ENCODE results near the gene SPRR5. TPM values are rescaled to one million over a fixed set of nuclear protein-coding genes. Genes with fewer than 3 reads are reported as not detected.

Gene SPRR5
- total RNA-seq, 1 donor from 2014 or later, result not detected

GRCh38 chr1:152946248-152946647 lies 758 bp upstream of the SPRR5 start:
- DNase-seq (ENCODE audit: low spot score), result no peak

GRCh38 chr1:152951711-152952110 lies 4.7 kb downstream of the SPRR5 start:
- DNase-seq (ENCODE audit: low spot score), result no peak

DNA sequence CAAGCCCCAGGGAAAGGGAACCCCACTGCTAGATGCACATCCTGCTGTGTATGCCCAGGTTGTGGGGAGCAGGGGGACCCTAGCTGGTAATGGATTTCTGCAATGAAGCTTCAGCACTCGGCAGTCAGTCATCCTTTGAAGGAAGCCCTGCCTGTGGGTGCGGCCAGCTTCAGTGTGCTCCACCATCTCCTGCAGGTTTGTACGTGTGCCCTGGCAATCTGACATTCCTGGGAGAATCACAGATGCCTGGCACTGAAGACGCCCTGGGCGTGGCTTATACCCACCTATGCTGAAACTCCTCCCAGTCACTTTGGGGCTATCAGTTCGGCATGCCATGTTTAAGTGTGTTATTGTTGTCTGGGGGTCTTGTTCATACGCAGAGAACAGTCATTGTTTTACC lies 6.8 kb downstream of the SPRR5 start:
- no peak for DNase-seq (ENCODE audit: low spot score)

- no peak for DNase-seq (ENCODE audit: low spot score)
Observed at GRCh38 chr1:152954436-152954835, 7.4 kb downstream of the SPRR5 start.

DNA sequence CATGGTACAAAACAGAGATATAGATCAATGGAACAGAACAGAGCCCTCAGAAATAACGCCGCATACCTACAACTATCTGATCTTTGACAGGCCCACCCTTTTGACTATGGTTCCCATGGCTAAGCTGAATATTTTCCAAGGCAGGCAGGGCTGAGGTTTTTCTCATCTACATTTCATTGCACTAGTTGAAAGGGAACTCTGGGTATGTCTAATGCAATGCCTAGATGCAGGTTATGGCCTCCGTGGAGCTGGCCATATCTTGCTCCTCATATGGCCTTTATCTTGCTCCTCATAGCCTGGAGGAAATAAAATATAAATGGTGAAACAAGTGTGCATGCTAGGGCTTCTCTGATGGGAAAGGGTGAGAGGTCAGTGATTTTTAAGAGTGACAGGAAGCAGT lies 10.6 kb downstream of the SPRR5 start:
- DNase-seq (ENCODE audit: low spot score), result no peak

- no peak for DNase-seq (ENCODE audit: low spot score)
Observed at GRCh38 chr1:152959273-152959672, 12.3 kb downstream of the SPRR5 start.

DNA sequence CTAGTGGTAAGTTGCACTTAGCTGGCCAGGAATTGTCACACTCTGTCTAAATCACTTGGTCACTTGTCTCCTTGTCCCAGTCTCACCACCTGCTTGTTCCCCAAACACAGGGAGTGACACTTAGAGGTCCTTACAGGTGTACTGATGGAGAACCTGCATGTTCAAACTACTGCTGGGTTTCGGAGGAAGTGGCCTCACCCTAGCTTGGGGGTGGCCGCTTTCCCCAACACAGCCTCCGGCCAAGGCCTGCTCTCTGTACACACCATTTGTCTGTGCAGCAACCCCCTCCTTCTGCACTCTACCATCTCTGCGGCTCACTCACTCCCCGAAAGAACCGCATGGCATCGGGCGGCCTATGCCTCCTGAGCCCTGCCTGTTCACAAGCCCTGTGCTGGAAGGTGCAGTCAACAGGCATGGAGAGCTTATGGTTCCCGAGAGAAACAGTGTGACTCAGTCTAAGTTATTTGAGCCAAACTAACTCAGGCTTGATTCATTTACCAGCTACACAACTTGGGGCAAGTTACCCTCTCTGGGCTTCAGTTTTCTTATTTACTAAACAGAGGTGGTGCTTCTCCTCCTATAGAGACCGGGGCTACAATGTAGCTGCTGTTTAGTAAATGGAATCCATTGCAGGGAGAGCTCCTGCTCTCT lies 12.9 kb downstream of the SPRR5 start:
- no peak for DNase-seq (ENCODE audit: low spot score)

GRCh38 chr1:152960452-152961044 lies 13.5 kb downstream of the SPRR5 start:
- DNase-seq (ENCODE audit: low spot score), result no peak

DNA sequence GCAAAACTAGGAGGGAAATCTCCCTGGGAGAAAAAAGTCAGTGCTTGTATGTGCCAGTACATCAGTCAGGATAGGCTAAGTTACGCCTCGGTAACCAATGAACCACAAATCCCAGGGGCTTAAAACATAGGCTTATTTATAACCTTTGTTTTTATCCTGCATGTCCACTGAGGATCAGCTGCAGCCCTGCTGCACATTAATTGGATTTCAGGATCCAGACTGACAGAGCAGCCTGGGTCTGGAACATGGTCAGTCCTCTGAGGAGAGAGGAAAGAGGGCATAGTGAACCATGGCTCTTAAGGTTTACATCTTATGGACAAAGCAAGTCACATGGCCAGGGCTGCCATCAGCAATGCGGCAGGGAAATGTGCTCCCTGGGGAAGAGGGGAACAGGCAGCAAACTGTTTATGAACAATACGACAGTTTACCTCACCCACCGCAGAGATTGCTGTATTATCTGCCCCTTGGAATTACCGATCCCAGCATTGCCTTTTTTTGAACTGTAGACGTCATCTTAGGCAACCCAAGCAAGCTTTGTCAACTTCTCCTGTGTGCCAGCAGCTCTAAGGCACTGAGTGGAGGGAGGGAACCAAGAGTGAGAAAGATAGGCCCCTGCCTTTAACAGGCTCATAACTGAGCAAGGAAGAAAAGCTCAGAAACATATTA lies 14.4 kb downstream of the SPRR5 start:
- DNase-seq (ENCODE audit: low spot score), result no peak

- no peak for DNase-seq (ENCODE audit: low spot score)
Observed at GRCh38 chr1:152962876-152963415, 15.9 kb downstream of the SPRR5 start.

DNA sequence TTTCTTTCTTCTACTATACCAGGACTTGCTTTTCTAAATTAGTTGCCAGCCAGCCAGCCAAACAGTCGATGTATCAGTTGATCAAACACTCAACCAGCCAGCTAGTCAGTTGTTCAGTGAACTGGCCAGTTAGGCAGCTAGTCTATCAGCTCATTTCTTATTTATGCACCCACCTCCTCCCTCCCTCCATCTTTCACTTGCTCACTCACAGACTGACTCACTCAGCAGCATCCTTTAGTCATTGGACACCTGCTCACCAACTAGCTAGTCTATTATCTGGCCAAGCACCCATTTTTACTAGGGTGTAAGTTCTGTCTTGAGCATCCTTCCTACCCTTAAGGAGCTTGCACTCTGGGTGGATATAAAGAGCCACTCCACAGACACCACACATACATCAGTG lies 17.5 kb downstream of the SPRR5 start:
- DNase-seq (ENCODE audit: low spot score), result no peak

- DNase-seq (ENCODE audit: low spot score), result no peak
Observed at GRCh38 chr1:152965853-152966252, 18.8 kb downstream of the SPRR5 start.

DNA sequence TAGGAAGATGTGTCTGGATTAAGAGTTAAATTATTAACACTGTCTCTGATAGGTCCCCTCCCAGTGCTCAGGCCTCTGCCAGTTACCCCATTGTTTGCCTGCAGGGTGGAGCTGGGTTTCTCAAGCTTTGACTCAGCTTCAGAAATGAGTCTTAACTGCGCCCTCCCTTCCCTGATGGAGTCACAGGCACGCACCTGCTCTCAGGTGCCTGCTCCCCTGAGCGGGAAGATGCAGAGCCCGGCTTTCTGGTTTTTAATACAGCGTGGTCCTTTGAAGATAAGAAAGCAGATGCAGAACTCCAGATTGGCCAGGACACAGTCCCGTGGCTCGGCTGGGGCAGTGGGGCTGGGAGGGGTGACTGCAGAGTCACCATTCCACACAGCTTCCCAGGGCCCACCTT lies 20.2 kb downstream of the SPRR5 start:
- peak; percentile 40 for DNase-seq (ENCODE audit: low spot score)

DNA sequence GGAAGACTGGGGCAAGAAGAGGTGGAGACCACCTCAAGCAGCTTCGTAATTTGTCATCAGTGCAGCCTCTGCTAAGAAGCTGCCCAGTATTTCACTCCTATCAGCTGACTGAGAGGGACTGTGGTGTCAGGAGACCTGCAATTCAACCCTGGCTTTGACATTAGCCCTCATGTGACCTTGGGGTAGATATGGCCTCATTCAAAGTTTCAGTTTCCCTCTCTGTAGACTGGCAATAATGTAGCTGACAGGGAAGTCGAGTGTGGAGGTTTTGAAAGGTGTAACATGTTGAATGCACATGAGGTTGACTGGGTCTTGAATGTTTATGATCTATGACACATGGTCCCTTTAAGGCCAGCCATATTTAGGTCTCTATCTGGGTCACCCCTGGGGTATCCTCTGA lies 21.2 kb downstream of the SPRR5 start:
- no peak for DNase-seq (ENCODE audit: low spot score)

GRCh38 chr1:152969036-152969435 lies 22.0 kb downstream of the SPRR5 start:
- DNase-seq (ENCODE audit: low spot score), result no peak

- no peak for DNase-seq (ENCODE audit: low spot score)
Observed at GRCh38 chr1:152970495-152970894, 23.5 kb downstream of the SPRR5 start, which contains the start of gene SPRR4. Gene SPRR4, plus strand, starts transcription at chr1:152970648. Its CDS starts 1,243 bp downstream, at chr1:152971891.

- DNase-seq (ENCODE audit: low spot score), result no peak
Observed at GRCh38 chr1:152972196-152972886, 25.3 kb downstream of the SPRR5 start.

DNA sequence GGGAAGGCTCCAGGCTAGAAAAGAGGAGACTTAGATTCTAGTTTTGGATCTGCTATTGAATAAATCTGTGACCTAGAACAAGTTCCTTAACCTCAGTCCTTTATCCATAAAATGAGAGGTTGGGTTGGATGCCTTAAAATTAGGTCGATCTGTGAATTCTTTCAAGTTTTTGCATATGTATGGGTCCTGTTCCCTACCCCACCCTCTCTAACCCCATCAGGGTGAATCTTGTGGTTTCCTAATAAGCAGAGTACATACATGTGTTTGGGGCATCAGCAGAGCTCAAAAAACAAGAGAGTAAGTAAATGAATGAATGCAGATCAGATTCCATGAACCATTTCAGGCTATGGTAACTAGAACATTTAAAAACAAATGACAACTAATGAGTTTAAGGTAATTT lies 29.7 kb downstream of the SPRR5 start:
- DNase-seq (ENCODE audit: low spot score), result no peak

DNA sequence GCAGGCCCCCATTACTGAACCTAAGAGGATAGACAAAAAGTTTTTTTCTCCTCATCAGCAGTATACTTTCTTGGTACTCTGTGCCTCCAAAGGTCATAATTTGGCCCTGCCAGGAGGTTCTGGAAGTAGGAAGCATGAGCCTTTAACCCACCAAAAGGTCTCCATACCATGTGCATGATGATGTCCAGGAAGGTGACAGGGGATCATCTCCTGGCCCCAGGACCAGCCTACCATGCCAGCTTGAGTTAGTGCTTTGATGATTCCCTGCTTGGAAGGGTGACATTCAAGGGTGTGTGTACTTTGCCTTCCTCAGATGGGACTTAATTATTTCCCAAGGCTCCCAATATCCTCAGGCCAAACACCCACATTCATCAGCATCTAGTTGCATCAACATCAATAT lies 30.6 kb downstream of the SPRR5 start:
- no peak for DNase-seq (ENCODE audit: low spot score)

DNA sequence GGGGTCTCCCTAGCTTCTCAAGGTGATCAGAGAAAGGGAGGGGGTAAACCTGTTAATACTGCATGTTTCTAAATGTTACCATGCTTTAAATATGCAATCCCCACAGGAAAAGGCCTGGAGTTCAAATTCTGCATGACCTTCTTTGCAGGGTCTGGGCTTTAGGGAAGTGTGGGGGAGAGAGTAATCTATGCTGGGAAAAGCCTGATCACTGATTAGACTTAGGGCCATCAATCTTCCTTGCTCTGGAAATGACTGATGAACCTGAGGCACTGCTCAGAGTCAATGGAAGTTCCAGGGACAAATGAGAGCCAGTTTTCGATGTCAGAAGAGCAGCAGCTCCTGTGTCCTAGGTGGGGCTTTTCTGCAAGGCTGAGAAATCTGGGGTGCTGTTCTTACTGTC lies 33.7 kb downstream of the SPRR5 start:
- no peak for DNase-seq (ENCODE audit: low spot score)

DNA sequence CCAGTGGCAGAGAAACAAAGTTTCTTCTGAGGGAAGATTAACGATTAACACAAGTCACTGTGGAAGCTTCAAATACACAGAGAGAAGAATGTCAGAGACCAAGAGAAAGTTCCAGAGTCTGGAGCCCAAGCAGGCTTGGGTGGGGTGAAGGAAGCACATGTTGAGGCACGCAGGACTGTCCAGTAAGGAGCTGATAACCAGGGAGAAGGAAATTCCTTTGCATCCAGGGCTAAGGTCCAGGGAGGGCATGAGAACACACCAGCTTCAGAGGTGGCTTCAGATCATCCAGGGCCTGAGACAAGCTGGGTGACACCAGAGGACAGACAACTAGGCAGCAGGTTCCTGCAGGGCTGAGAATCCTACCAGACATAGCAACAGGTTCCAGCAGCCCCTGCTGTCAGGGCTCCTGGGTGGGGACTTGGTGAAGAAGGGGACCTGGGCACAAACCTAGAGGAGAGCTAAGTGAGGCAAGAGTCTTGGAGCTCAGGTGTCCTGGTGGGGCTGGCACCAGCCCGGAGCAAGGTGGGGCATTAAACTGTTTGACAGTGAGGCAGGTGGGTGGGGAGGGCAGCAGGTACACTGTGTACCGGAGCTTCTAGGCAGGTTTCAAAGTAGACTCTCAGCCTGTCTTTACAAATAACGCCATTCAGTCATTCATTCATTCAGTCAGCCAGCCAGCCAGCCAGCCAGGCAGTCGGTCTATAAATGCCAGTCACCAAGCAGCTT lies 34.3 kb downstream of the SPRR5 start:
- DNase-seq (ENCODE audit: low spot score), result no peak

DNA sequence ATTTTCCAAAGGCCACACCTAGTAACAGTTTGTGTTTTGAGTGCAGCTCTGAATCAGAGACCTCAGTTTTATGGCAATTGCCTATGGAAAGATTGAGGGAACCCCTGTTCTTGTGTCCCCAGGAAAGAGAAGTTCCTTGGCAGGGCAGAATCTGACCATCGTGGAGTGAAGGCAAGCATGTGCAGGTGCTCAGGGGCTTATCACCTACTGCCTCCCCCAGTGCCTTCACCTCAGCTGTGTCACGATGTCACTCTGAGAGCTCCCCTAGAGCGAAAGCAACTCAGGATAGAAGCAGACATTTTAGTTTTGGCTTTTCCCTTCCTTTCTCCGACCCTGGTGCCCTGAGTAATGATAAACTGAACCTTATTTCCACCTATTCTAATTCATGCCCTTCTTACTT lies 35.1 kb downstream of the SPRR5 start:
- DNase-seq (ENCODE audit: low spot score), result no peak
